Esophagus (tissue), 2 donors: Measurements from ENCODE around the gene MKNK2. TPM values are rescaled to one million over a fixed set of nuclear protein-coding genes. Genes with fewer than 3 reads are reported as not detected.

Source experiments
- polyA plus RNA-seq, 2 donors: library from polyadenylated mRNA; stranded (reverse); fragments of 200-250 nt; gene quantifications; one replicate each; pipeline ENCODE4 v1.2.3, GENCODE V29; 2013
- donor health status: healthy with polysubstance abuse.
- donor health status: Bipolar disorder and iron deficiency.

The MKNK2 gene
- polyA plus RNA-seq, 2 donors: 167 to 244 TPM

Other genes starting within 250 kb of the MKNK2 start
- 1 to 10 TPM in 1 of 2 donors, under 1 TPM in 1; 0.68 to 1.2 TPM for gene ATP8B3, start 239.0 kb downstream of the MKNK2 start, polyA plus RNA-seq
- 10 to 100 TPM; 13.9 to 27.4 TPM for gene REXO1, start 202.8 kb downstream of the MKNK2 start, polyA plus RNA-seq
- gene KLF16, start 187.7 kb downstream of the MKNK2 start, polyA plus RNA-seq: 10 to 100 TPM in 1 of 2 donors, 1 to 10 TPM in 1; 9.3 to 13.5 TPM
- 10 to 100 TPM; 73.9 to 76.2 TPM for gene ABHD17A, start 165.7 kb downstream of the MKNK2 start, polyA plus RNA-seq
- 1 to 10 TPM; 6.4 to 6.9 TPM for gene ADAT3, start 145.8 kb downstream of the MKNK2 start, polyA plus RNA-seq
- gene SCAMP4, start 145.8 kb downstream of the MKNK2 start, polyA plus RNA-seq: 10 to 100 TPM; 29.0 to 38.6 TPM
- gene CSNK1G2, start 110.1 kb downstream of the MKNK2 start, polyA plus RNA-seq: 10 to 100 TPM; 59.9 to 63.7 TPM
- gene BTBD2, start 35.5 kb downstream of the MKNK2 start, polyA plus RNA-seq: 10 to 100 TPM; 40.0 to 48.9 TPM
- gene MOB3A, start 45.1 kb upstream of the MKNK2 start, polyA plus RNA-seq: 10 to 100 TPM; 11.0 to 12.4 TPM
- gene IZUMO4, start 45.7 kb upstream of the MKNK2 start, polyA plus RNA-seq: 10 to 100 TPM in 1 of 2 donors, 1 to 10 TPM in 1; 6.4 to 16.0 TPM
- 10 to 100 TPM; 50.8 to 64.5 TPM for gene AP3D1, start 100.3 kb upstream of the MKNK2 start, polyA plus RNA-seq
- 10 to 100 TPM in 1 of 2 donors, 1 to 10 TPM in 1; 7.6 to 17.9 TPM for gene DOT1L, start 112.7 kb upstream of the MKNK2 start, polyA plus RNA-seq
- 10 to 100 TPM; 55.5 to 59.5 TPM for gene PLEKHJ1, start 185.1 kb upstream of the MKNK2 start, polyA plus RNA-seq
- gene SF3A2, start 185.6 kb upstream of the MKNK2 start, polyA plus RNA-seq: 10 to 100 TPM; 38.2 to 55.3 TPM
- gene AMH, start 198.1 kb upstream of the MKNK2 start, polyA plus RNA-seq: 1 to 10 TPM in 1 of 2 donors, under 1 TPM in 1; 0.55 to 2.5 TPM
- gene JSRP1, start 205.2 kb upstream of the MKNK2 start, polyA plus RNA-seq: under 1 TPM; 0.13 to 0.20 TPM
- gene PEAK3, start 230.9 kb upstream of the MKNK2 start, polyA plus RNA-seq: under 1 TPM; 0.02 to 0.06 TPM